Right lung (tissue), 5 donors: Measurements from ENCODE around the gene DSCAM. TPM values are rescaled to one million over a fixed set of nuclear protein-coding genes. Genes with fewer than 3 reads are reported as not detected.

Experiments
- DNase-seq, 2 donors: peaks; one replicate each; pipeline ENCODE4 v3.0.0-alpha.2; 2013
- polyA plus RNA-seq, 5 donors: library from polyadenylated mRNA; unstranded; fragments of 120-200 nt; gene quantifications; one replicate each; pipeline versions ENCODE4 v1.2.1 to v1.2.3, GENCODE V29; 2013; ENCODE audit warnings: inconsistent platforms in 1 of 5, low replicate concordance in 1 of 5; ENCODE audit not compliant: insufficient read length in 5 of 5, insufficient read depth in 1 of 5

Gene DSCAM
- polyA plus RNA-seq, 5 donors, result 0.03 to 0.23 (median 0.10) TPM

DNA sequence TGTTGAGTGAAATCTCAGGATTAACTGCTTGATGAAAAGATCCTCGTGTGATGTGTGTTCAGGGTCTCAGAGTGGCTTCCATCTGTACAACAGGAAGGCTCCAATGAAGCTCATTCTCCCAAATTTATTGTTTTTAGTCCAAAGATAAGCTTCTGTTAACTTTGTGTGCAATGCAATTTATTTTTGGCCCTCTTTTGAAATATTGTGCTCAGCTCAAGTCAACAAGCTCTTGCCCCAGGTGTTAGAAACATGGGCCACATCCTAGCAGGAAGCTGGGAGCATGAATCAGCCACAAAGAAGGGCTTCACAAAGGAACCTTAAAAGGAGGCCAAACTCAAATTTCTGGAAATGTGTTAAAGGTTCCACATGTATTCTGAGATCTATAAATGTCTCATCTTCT lies 844.0 kb downstream of the DSCAM start:
- no peak for DNase-seq

GRCh38 chr21:39984286-39984991 lies 862.5 kb downstream of the DSCAM start:
- DNase-seq, result peak; percentile 36 to 44

- DNase-seq, result no peak
These were observed 866.6 kb downstream of the DSCAM start for GRCh38 chr21:39980241-39980820.

DNA sequence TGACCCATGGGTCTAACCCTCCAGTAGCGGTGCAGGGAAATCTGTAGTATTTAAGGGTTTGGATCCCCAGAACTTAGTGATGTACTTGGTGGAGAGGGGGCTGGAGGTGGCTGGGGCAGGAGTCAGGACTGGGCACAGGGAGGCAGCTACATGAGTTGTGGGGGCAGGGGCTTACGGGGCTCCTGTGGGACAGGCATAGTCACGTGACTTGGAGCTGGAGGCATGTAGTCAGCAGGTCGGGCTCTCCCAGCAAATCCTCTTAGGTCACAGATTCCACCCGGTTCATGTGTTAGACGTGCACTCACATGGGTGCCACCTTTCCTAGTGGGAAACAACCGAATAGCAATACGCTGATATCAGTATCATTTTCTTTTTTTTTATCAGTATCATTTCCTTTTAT lies 867.6 kb downstream of the DSCAM start:
- DNase-seq, result no peak

DNA sequence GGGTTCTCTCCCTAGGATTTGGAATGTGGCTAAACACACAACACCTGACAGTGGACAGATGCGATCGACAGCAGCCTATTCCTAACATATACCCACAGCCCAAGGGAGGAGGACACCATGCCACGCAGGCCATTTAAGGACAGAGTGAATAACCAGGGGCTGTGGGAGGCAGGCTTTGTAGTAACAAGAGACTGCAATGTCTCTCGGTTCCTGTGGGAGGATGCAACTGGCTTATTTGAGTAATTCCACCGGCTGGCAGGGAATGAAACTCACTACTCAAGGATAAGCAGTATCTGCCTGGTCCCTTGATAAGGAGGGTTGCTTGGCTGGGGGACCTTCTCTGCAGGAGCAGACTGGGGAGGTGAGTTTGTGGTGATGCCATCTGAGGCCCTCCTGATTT lies 870.2 kb downstream of the DSCAM start:
- DNase-seq, result no peak

GRCh38 chr21:39972976-39973770 lies 873.8 kb downstream of the DSCAM start:
- DNase-seq, result no peak

DNA sequence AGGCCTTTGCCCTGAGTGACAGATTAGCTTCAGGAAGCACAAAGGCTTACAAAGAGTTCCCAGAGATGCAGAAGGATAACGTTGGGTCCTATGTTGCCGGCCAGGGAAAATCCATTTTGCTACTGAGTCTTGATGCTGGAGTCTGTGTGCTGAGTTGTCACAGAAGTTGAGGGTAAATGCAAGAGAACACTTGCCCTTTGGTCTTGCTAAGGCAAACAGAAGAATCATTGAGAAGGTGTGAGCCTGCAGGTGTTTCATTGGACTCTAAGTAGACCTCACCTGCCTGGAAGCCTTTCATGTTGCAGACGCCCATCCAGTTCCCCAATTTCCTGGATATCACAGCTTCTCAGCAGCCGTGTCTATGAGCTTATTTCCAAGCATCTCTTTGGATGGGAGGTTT lies 874.5 kb downstream of the DSCAM start:
- no peak for DNase-seq

DNA sequence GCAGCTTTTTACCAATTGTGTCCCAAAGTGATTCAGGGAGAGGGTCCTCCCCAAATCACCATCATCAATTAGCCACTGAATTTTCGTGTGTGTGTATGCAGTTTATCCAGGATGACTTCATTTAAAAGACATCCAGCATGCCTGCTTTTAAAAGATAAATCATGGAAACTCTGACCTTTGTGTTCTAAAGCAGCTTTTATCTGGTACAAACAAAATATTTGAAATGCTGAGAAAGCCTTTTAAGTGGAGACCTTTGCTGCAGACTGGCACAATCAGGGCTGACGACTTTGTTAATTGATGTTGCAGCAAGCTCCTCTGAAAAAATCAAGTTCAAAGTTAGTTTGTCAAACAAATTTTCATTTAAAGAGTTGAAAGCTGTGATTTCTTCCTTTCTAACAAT lies 875.0 kb downstream of the DSCAM start:
- no peak for DNase-seq

DNA sequence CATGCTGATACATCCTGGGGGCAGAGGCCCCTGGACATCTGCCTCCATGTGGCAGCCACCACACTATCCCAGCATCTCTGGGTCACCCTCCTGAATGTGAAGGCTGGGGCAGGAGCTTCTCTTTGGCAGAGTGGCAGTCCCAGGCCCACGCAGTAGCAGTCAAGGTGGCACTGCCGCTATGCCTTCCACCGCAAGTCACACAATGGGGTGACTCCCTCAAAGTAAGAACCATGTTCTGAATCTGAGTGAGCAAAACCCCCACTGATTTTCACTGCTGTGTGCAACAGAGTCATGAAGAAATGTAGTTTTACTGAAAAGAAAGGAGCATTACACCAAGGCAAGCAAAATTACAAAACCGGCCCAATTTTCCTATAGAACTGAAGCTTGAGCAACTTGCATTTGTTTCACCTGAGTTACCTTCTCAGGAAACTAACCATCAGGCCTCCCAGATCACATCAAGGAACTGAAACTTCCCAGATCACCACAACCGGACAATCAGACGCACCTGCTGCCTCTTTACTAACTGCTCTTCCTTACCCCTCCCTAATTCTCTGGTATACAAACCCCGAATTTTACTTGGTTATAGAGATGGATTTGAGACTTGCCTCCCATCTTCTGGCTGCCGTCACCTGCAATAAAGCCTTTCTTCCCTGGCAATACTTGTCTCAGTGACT lies 877.1 kb downstream of the DSCAM start:
- no peak for DNase-seq

DNA sequence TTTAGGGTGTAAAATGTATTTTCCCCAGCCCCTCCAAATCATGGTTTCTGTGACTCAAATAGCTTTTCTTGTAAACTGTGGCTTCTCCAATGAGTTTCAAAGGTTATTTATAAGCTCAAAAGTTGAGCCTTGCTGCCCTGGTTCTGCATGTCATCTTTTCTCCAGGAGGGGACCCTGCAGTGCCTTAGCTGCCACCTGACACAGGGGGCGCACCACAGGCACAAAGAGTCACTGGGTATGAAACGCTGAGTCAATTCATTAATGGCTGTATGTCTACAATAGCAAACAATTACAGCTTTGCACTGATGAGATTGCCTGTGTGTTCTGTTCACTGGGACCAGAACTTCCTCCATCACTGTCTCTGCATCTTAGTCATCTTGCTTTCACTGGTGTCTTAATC lies 878.9 kb downstream of the DSCAM start:
- DNase-seq, result no peak

- DNase-seq, result no peak
These were observed 880.2 kb downstream of the DSCAM start for GRCh38 chr21:39966786-39967185.

DNA sequence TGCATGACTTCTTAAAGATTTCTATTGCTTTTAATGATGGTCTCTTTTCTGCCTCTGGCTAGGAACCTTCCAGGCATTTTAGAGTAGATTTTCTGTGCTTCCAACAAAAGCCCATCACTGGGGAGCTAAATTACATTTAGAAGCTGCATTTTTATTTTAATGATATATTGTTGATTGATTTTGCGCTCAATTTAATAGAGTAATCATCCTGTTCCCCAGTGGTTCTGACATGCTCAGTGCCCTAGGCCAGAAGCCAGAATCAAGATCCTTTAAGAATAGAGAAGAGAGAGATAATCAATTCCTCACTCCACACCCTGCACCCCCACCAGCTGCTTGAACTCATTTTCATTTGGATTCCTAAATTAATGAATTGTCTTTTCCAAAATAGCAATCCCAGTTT lies 881.9 kb downstream of the DSCAM start:
- DNase-seq, result no peak

GRCh38 chr21:39961251-39961650 lies 885.7 kb downstream of the DSCAM start:
- no peak for DNase-seq
